Suppressor macrophage treated with lipopolysaccharide for 1 hour (primary cell): Measurements from ENCODE around the gene WDR54.
A peak's percentile ranks its signal among the peaks of the same experiment; 100 is the strongest.
"Not testable (repeated sequence)": the region's sequence is repeated elsewhere in the genome, so short reads cannot be mapped to it uniquely, and the experiment has no call there.

Source experiments
- DNase-seq, 3 donors: peaks; one replicate each; pipeline ENCODE4 v3.0.0-alpha.2; 2020 to 2022

The WDR54 gene

GRCh38 chr2:74457129-74457548, 35.6 kb downstream of the WDR54 start:
- DNase-seq: no peak

- peak in 1 of 3 donors; percentile 67 for DNase-seq
These were observed 36.1 kb downstream of the WDR54 start for GRCh38 chr2:74457549-74458131.

GRCh38 chr2:74458132-74458937, 36.8 kb downstream of the WDR54 start, which contains the start of gene WBP1:
Gene WBP1 (plus strand): TSS chr2:74458438. CDS start chr2:74458603, 165 bp downstream.
- DNase-seq: peak; percentile 98 to 100 (median 99)

GRCh38 chr2:74458938-74459363, 37.4 kb downstream of the WDR54 start:
- DNase-seq: no peak

GRCh38 chr2:74459503-74460118, 38.1 kb downstream of the WDR54 start:
- DNase-seq: not testable (repeated sequence)

- DNase-seq: not testable (repeated sequence)
These were observed 38.7 kb downstream of the WDR54 start for GRCh38 chr2:74460187-74460586.

- DNase-seq: no peak
These were observed 39.9 kb downstream of the WDR54 start for GRCh38 chr2:74461187-74462053.

- no peak for DNase-seq
These were observed 40.7 kb downstream of the WDR54 start for GRCh38 chr2:74462054-74462785.

- DNase-seq: no peak
These were observed 41.2 kb downstream of the WDR54 start for GRCh38 chr2:74462786-74463105.

- peak in 1 of 3 donors; percentile 36 for DNase-seq
These were observed 42.9 kb downstream of the WDR54 start for GRCh38 chr2:74464406-74464805.

- DNase-seq: not testable (repeated sequence)
These were observed 49.2 kb downstream of the WDR54 start for GRCh38 chr2:74470742-74471141.

- DNase-seq: no peak
These were observed 50.0 kb downstream of the WDR54 start for GRCh38 chr2:74471332-74472065.

GRCh38 chr2:74472086-74472944, 50.8 kb downstream of the WDR54 start, which contains the start of gene MRPL53:
Gene MRPL53 (minus strand): TSS chr2:74472680. CDS start chr2:74472660, 20 bp downstream.
- DNase-seq: peak; percentile 95 to 97 (median 96)

- no peak for DNase-seq
These were observed 51.4 kb downstream of the WDR54 start for GRCh38 chr2:74472945-74473258.

GRCh38 chr2:74474481-74474880, 53.0 kb downstream of the WDR54 start:
- no peak for DNase-seq

- no peak for DNase-seq
These were observed 53.4 kb downstream of the WDR54 start for GRCh38 chr2:74474899-74475298.
